OCI-LY3 (cell line): Measurements from ENCODE around the gene SLCO2A1.

Source experiments
- H2AFZ ChIP-seq: fragments of 200-600, 300-600 bp; shearing (Covaris generic); 2 replicates; pipeline ENCODE4 v1.6.0; 2014; ENCODE audit warnings: antibody characterized with exemption, low read depth, low read length
- H3K27ac ChIP-seq: fragments of 200-600, 300-600 bp; sonication (generic); 2 replicates; pipeline ENCODE4 v1.5.1; 2014; ENCODE audit warnings: mild to moderate bottlenecking, low read length, moderate library complexity, mixed read lengths
- H3K27me3 ChIP-seq: fragments of 200-600, 300-600 bp; sonication (generic); 2 replicates; pipeline ENCODE4 v1.6.1; 2014; ENCODE audit warnings: low read depth, low read length, mixed read lengths
- H3K36me3 ChIP-seq: fragments of 200-600, 300-600 bp; sonication (generic); replicated peaks from 2 replicates; pipeline ENCODE3; 2014; ENCODE audit warnings: low read depth, low read length, mixed read lengths
- H3K4me1 ChIP-seq: fragments of 300-600, 200-600 bp; sonication (generic); 2 replicates; pipeline ENCODE4 v1.6.1; 2014; ENCODE audit warnings: low read length, mixed read lengths
- H3K4me2 ChIP-seq: fragments of 200-600, 300-600 bp; sonication (generic); 2 replicates; pipeline ENCODE4 v1.6.1; 2014; ENCODE audit warnings: low read length, mixed read lengths
- H3K4me3 ChIP-seq: fragments of 300-600, 200-600 bp; sonication (generic); 2 replicates; pipeline ENCODE4 v1.5.1; 2014; ENCODE audit warnings: antibody characterized with exemption, mild to moderate bottlenecking, low read length, moderate library complexity
- H3K79me2 ChIP-seq: fragments of 300-600, 200-600 bp; shearing (Covaris generic); 2 replicates; pipeline ENCODE4 v1.6.1; 2014; ENCODE audit warnings: mild to moderate bottlenecking, low read length, mixed read lengths
- H3K9ac ChIP-seq: fragments of 300-600, 200-600 bp; shearing (Covaris generic); 2 replicates; pipeline ENCODE4 v1.6.0; 2014; ENCODE audit warnings: mild to moderate bottlenecking, low read length, moderate library complexity
- H3K9me3 ChIP-seq: fragments of 200-600, 300-600 bp; shearing (Covaris generic); 2 replicates; pipeline ENCODE4 v1.6.1; 2014; ENCODE audit warnings: low read length, mixed read lengths; ENCODE audit not compliant: insufficient read depth
- H4K20me1 ChIP-seq: fragments of 200-600, 300-600 bp; sonication (generic); 2 replicates; pipeline ENCODE4 v1.6.1; 2016; ENCODE audit warnings: low read length, mixed read lengths; ENCODE audit not compliant: insufficient read depth
- EZH2phosphoT487 ChIP-seq: fragments of 200-600 bp; shearing (Covaris generic); IDR thresholded peaks from 2 replicates; pipeline ENCODE4 v1.6.1; 2018; ENCODE audit warnings: antibody characterized with exemption, mixed run types, low read depth
- TF ChIP-seq, protein P1 (sequence below): fragments of 200-600, 300-600 bp; sonication (generic); IDR thresholded peaks from 2 replicates; pipeline ENCODE4 v1.5.1; 2014; ENCODE audit warnings: antibody characterized with exemption, low read length, low read depth

SLCO2A1 gene

DNA sequence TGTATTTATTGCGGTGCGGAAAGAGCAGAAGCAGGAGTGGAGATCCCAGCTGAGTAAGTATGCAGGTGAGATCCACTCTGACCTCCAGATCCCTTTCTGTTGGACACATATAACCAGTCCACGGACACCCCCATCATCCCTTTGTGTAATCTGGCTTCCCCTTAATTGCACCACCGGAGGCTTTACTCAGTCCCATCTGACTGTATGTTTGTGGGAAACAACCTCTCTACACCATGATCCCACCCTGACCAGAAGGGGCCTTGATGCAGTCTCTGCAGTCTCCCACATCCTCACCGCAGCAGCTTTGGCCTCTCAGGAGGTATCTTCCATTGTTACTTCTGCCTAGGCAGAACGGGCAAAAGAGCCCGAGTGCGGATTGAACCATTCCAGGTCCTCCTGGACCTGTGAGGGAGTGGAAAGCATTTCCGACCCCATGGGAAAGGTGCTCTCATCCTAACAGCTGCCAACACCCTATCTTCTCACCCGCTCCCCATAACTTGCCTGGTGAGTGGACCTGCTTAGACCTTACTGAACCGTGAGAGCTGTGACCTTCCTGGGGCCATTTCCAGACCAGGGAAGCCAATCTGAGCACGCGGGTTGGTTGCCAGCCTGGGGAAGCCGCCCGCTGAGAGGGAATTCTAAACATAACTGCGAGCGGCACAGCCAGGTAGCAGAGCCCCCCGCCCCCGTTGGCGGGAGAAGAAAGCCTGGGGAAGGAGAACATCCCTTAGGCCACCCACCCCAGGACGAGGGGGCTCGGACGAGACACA lies 1.1 kb downstream of the SLCO2A1 start:
- Histone ChIP-seq H3K79me2 (no peaks in the 10 kb centered on the region), H3K4me2 (no peak overlapping the region), H3K4me3 (no peak overlapping the region), H3K36me3 (no peaks in the 10 kb centered on the region), H3K27ac (no peak overlapping the region), H3K9me3 (no peaks in the 10 kb centered on the region), H3K9ac (no peak overlapping the region), H4K20me1 (no peaks in the 10 kb centered on the region), H3K4me1 (no peaks in the 10 kb centered on the region), H3K27me3 (no peaks in the 10 kb centered on the region), H2AFZ (no peak overlapping the region)
- TF ChIP-seq, protein P1, sequence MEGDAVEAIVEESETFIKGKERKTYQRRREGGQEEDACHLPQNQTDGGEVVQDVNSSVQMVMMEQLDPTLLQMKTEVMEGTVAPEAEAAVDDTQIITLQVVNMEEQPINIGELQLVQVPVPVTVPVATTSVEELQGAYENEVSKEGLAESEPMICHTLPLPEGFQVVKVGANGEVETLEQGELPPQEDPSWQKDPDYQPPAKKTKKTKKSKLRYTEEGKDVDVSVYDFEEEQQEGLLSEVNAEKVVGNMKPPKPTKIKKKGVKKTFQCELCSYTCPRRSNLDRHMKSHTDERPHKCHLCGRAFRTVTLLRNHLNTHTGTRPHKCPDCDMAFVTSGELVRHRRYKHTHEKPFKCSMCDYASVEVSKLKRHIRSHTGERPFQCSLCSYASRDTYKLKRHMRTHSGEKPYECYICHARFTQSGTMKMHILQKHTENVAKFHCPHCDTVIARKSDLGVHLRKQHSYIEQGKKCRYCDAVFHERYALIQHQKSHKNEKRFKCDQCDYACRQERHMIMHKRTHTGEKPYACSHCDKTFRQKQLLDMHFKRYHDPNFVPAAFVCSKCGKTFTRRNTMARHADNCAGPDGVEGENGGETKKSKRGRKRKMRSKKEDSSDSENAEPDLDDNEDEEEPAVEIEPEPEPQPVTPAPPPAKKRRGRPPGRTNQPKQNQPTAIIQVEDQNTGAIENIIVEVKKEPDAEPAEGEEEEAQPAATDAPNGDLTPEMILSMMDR: no peak
- no peak for TF ChIP-seq EZH2phosphoT487

GRCh38 chr3:134027631-134028030 lies 2.1 kb downstream of the SLCO2A1 start:
- Histone ChIP-seq H3K79me2 (no peaks in the 10 kb centered on the region), H2AFZ (no peak overlapping the region), H3K9me3 (no peaks in the 10 kb centered on the region), H3K4me3 (no peak overlapping the region), H4K20me1 (no peaks in the 10 kb centered on the region), H3K4me2 (no peak overlapping the region), H3K4me1 (no peaks in the 10 kb centered on the region), H3K27ac (no peak overlapping the region), H3K27me3 (no peaks in the 10 kb centered on the region), H3K9ac (no peak overlapping the region), H3K36me3 (no peaks in the 10 kb centered on the region)
- TF ChIP-seq, protein P1: no peak
- TF ChIP-seq EZH2phosphoT487: no peak

DNA sequence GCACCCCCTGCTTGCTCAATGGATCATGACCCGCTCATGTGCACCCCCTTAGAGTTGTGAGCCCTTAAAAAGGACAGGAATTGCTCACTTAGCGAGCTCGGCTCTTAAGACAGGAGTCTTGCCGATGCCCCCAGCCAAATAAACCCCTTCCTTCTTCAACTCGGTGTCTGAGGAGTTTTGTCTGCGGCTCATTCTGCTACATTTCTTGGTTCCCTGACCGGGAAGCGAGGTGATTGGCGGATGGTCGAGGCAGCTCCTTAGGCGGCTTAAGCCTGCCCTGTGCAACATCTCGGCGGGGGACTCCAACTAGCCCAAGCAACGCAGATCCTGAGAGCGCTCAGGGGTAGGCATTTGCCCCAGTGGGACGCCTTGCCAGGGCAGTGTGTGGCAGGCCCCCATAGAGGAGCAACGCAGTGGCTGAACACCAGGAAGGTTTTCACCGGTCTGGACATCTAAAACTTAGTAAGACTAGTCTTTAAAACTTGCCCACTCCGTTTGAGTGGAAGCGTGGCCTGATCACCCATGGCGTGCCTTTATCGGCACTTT lies 9.5 kb downstream of the SLCO2A1 start:
- no peaks in the 10 kb centered on the region for H3K4me1 ChIP-seq
- no peak overlapping the region for H3K4me2 ChIP-seq
- no peak overlapping the region for H3K27ac ChIP-seq
- no peak overlapping the region for H2AFZ ChIP-seq
- no peak for TF ChIP-seq EZH2phosphoT487
- TF ChIP-seq, protein P1: no peak
- H3K9me3 ChIP-seq: no peaks in the 10 kb centered on the region
- H3K27me3 ChIP-seq: no peaks in the 10 kb centered on the region
- no peaks in the 10 kb centered on the region for H4K20me1 ChIP-seq
- no peak overlapping the region for H3K4me3 ChIP-seq
- no peaks in the 10 kb centered on the region for H3K36me3 ChIP-seq
- H3K9ac ChIP-seq: no peak overlapping the region
- no peaks in the 10 kb centered on the region for H3K79me2 ChIP-seq

DNA sequence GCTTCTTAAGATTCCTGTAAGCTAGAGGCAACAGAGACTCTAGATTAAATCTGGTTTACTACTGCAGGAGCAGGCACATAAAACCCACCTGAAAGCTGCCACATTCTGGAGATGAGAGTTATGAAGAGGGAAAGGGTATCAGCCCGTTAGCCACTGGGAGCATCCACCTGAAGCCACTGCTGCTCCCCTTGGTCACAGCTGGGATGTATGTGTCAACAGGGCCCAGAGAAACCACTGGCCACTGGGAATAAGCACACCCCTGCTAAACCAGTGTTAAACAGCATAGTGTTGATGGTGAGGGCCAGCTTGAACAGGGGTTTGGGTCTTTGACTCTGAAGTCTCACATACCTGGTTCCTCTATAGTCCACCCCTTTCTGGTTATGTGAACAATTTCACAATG lies 10.9 kb downstream of the SLCO2A1 start:
- Histone ChIP-seq H3K4me2 (no peak overlapping the region), H3K4me1 (no peaks in the 10 kb centered on the region), H4K20me1 (no peaks in the 10 kb centered on the region), H3K9ac (no peak overlapping the region), H3K27me3 (no peaks in the 10 kb centered on the region), H3K27ac (no peak overlapping the region), H2AFZ (no peak overlapping the region), H3K79me2 (no peaks in the 10 kb centered on the region), H3K9me3 (no peaks in the 10 kb centered on the region), H3K36me3 (no peaks in the 10 kb centered on the region), H3K4me3 (no peak overlapping the region)
- TF ChIP-seq, protein P1: no peak
